ENCODE measurements around the gene POTEB3. TPM values are rescaled to one million over a fixed set of nuclear protein-coding genes. Genes with fewer than 3 reads are reported as not detected.
"Not testable (repeated sequence)": the region's sequence is repeated elsewhere in the genome, so short reads cannot be mapped to it uniquely, and the experiment has no call there.

Gene POTEB3
- not detected for polyA plus RNA-seq (ENCODE audit: insufficient read length)

DNA sequence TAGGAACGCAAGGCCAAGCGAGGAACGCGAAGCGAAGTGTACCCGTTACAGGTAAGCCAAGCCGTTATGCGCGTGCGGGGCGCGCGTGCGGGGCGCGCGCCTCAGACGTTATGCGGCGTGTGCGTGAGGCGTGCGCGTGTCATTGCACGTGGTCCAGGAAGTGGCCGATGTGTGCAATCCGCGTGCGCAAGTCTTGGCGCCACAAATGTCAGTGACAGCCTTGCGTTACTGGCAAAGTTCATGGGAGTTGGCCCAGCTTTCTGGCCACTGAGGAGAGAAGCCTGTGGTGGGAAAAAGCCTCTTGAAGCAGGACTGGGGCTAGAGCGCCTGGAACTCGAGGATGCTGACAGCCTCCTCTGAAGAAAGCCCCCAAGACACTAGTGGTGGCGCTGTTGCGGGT is at the start of gene POTEB3:
Gene POTEB3, minus strand, starts transcription at position 101 of the 400 bp plus-strand sequence. CDS start 488 bp downstream, outside the sequence.
- DNase-seq (ENCODE audit: low read depth): not testable (repeated sequence)

DNA sequence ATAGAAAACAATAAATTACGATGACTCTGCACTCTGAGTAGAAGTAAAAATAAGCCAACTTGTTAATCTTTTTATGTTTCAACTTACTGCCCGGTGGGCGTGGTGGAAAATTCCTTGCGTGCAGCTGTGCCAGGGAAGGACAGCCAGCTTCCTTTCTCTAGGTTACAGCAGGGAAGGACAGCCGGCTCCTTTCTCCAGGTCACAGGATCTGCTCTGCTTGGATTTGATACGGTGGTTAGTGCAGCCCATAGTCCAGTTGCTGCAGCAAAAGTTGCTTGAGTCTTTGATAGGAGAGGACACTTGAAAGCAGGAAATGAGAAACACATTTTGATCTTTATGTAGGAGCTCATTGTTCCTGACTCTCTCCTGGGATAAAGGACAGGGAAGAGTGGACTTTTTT is 13.4 kb upstream of the POTEB3 start:
- DNase-seq (ENCODE audit: low read depth): not testable (repeated sequence)

DNA sequence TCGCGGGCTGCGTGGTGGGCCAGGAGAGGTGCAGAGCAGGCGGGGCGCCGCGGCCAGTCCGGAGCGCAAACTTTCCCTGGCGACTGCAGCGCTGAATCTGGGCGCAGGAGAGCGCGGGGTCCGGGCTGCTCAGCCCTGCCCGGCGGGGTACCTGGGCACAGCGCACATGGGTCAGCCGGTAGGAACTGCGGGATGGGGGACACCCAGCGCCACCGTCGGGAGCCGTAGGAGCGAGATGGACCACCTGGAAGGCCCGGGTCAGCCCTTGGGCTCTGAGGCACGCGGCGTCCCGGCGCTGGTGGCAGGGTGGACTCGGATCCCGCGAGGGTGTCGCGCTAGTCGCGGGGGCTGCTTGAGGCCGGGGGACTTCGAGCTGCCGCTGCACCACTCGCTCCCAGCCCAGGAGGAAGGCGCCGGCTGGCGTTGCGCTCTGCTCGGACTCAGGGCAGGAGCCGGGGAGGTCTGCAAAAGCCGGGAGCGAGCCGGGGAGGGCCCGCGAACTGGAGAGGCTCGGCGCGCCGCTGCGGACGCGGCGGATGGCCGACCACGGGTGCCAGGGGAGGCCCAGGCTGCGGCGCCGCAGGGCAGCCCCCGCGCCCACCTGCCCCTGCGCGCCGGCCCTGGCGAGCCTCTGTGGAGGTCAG is 11.7 kb upstream of the POTEB3 start:
- not testable (repeated sequence) for DNase-seq (ENCODE audit: low read depth)

DNA sequence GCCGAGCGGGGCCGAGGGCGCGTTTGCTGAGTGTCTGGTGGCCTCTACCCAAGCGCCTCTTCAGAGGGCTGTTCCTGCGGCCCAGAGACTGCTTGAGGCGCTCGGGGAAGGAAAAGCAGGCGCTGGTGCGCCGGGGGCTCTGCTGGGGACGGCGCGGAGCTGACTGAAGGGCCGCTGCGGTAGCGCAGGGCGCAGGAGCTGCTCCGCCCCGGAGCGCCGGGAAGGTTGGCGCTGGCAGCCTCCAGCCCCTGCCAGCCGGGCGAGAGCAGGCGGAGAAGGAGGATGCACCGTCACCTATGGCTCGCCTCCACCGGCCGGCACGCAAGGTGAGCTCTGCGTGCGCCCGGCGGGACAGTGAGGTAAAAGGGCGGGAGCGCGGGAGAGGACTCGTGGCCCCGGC is 11.2 kb upstream of the POTEB3 start:
- DNase-seq (ENCODE audit: low read depth): not testable (repeated sequence)

DNA sequence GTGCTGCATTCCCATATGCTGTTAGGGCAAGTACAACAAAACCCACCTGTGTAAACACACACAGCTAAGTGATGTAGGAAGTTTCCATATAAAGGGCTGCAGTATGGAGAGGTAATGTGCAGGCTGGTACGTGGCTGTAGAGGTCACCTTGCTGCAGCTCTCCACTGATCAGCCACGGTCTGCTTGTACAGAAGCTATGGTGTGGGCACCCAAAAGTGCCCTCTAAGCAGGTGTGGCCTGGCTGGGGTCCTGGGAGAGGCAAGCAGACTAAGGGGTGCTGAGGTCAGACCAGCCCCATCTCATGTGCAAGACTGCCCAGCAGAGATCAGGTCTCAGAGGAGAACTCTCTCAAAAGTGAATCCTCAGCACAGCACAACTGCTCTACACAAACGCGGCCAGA is 32.9 kb downstream of the POTEB3 start:
- DNase-seq (ENCODE audit: low read depth): not testable (repeated sequence)

DNA sequence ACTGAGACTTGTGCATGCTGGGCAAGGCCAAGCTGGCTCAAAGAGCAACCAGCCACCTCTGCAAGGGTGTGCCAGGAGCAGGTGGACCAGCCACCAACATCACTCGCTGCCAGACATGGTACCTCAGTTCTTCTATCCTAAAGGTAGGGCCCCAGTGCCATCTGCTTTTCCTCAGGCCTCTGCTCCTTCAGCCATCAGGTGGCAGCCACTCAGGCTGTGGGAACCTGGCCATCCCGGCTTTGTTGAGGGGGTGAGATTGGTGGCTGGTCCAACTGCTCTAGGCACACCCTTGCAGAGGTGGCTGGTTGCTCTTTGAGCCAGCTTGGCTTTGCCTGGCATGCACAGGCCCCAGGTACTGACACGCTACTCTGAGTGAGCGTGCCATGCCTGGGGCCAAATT is 38.8 kb downstream of the POTEB3 start:
- DNase-seq (ENCODE audit: low read depth): not testable (repeated sequence)

DNA sequence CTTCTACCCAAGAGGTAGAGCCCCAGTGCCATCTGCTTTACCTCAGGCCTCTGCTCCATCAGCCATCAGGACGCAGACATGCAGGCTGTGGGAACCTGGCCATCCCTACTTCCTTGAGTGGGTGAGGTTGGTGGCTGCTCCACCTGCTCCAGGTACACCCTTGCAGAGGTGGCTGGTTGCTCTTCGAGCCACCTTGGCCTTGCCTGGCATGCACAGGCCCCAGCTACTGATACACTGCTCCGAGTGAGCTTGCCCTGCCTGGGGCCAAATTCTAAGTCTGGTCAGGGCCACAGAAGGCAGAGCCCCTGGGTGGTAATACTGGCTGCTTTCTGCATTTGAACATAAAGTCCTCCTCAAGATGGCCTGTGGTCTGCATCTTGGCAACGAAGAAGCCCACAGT is 41.2 kb downstream of the POTEB3 start:
- not testable (repeated sequence) for DNase-seq (ENCODE audit: low read depth)

DNA sequence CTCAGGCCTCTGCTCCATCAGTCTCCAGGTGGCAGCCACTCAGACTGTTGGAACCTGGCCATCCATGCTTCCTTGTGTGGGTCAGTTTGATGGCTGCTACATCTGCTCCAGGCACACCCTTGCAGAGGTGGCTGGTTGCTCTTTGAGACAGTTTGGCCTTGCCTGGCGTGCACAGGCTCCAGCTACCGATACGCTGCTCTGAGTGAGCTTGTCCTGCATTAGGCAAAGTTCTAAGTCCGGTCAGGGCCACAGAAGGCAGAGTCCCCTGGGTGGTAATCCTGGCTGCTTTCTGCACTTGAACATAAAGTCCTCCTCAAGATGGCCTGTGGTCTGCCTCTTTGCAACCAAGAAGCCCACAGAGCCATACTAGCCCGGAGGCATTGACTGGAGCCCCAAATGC is 41.8 kb downstream of the POTEB3 start:
- DNase-seq (ENCODE audit: low read depth): not testable (repeated sequence)

DNA sequence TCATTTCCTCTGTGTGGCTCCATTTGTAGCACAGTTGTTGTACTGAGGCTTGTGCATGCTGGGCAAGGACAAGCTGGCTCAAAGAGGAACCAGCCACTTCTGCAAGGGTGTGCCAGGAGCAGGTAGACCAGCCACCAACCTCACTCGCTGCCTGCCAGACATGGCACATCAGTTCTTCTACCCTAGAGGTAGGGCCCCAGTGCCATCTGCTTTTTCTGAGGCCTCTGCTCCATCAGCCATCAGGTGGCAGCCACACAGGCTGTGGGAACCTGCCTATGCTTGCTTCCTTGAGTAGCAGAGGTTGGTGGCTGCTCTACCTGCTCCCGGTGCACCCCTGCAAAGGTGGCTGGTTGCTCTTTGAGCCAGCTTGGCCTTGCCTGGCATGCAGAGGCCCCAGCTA is 42.6 kb downstream of the POTEB3 start:
- not testable (repeated sequence) for DNase-seq (ENCODE audit: low read depth)

DNA sequence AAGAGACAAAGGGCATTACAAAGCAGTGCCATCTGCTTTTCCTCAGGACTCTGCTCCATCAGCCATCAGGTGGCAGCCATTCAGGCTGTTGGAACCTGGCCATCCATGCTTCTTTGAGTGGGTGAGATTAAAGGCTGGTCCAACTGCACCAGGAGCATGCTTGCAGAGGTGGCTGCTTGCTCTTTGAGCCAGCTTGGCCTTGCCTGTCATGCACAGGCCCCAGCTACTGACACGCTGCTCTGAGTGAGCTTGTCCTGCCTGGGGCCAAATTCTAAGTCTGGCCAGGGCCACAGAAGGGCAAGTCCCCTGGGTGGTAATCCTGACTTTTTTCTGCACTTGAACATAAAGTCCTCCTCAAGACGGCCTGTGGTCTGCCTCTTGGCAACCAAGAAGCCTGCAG is 43.1 kb downstream of the POTEB3 start:
- DNase-seq (ENCODE audit: low read depth): not testable (repeated sequence)

DNA sequence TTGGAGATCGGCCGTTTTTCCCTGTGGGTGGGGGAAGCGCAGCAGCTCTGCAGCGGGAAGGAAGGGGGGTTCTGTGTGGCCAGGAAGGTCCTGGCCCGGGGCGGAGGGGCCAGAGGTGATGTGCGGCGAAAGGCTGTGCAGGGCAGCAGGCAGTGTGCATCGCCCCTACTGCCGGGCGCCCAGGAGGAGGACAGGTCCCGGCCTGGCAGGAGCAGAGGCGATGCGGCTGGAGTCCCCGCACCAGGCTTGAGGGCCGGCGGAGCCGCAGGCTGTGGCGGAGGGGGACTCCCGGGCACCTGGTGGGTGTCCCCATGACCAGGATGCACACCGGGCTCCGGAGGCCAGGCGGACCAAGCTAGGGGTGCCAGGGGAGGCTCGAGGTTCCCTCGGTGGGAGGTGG is 54.3 kb downstream of the POTEB3 start:
- not testable (repeated sequence) for DNase-seq (ENCODE audit: low read depth)

DNA sequence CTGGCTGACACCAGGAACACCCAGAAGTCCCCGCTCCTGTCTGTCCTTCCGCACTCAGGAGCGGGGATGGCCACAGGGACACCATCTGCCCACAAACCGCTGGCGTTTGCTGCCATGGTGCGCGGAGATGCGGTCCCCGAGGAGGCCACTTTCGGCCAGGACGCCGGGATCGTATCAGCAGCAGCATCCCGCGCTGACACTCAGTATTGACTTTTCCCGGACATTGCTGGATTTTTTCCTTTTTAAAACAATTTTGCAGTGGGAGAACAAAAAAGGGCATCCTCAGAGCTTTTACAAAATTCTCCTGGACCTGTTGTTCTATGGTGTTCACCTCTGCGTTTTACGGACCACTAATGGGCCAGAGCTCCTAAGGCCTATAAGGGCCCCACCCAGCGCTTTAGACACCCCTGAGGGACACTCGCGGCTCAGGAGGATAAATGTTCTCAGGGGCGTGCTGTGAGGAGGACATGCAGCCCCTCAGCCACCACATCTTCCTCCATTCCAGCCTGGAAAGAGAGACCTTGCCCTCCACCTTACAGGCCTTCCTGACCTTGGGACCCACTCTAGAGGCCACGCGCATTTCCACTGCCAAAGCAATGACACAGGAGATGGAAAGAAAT is 56.3 kb downstream of the POTEB3 start:
- DNase-seq (ENCODE audit: low read depth): not testable (repeated sequence)

DNA sequence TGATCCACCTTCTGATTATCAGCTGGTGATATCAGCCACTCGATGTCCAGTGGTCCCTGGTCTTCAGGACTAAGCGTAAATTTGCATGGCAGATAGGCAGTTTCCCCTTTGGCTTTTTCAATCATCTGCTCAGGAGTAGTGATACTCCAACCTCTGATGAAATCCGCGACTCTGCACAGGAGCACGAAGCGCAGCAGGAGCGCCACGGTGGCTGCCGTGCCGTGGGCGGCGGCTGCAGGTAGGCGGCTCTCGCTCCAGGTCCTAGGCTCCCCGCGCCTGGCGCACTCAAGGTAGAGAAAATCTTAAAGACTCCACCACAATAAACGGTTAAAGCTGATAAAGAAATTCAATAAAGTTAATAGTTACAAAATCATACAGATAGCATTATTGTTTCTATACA is 66.6 kb downstream of the POTEB3 start:
- DNase-seq (ENCODE audit: low read depth): not testable (repeated sequence)

DNA sequence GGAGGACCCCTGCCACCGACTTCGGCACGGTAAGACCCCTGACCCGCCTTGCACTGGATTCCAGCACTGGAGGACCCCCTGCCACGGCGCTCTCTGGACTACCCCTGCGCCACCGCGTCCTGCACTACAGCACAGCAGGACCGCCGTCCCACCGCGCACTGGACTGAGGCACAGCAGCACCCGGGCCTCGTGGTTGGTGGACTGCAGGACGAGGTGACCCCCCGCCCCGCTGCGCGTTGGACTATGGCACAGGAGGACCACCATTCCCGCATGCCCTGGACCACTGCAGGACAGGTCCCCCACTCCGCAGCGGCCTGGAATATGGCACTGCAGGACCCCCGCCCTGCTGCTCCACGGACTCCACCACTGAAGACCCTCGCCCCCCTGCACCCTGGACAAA is 71.1 kb downstream of the POTEB3 start:
- DNase-seq (ENCODE audit: low read depth): not testable (repeated sequence)

DNA sequence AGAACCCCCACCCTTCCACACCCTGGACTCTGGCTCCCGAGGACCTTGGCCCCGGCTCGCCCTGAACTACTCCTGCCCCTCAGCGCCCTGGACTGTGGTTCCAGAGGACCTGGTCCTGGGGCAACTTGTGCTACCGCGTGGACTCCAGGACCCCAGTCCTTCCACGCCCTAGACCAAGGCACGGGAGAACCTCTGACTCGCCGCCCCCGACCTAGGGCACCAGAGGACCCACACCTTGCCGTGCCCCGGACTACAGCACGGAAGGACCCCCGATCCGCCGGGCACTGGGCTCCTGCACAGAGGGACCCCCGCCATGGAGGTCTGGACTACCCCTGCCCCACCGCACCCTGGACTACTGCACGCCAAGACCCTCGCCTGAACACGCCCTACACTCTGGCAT is 71.7 kb downstream of the POTEB3 start:
- DNase-seq (ENCODE audit: low read depth): not testable (repeated sequence)
